Right cardiac atrium (tissue), 5 donors: ENCODE measurements around the gene OR2Y1. TPM values are rescaled to one million over a fixed set of nuclear protein-coding genes. Genes with fewer than 3 reads are reported as not detected.
"Not testable (repeated sequence)": the region's sequence is repeated elsewhere in the genome, so short reads cannot be mapped to it uniquely, and the experiment has no call there.

Experiments
- ATAC-seq, 2 donors: fragments of 200-7000 bp; cut with Tn5 transposase; one replicate each; pipeline versions ENCODE4 v1.8.0 to v1.9.1; 2020; ENCODE audit warnings: moderate library complexity in 2 of 2, mild to moderate bottlenecking in 1 of 2
- DNase-seq, 3 donors: peaks; one replicate each; pipeline ENCODE4 v3.0.0-alpha.2; 2020
- H3K27ac ChIP-seq: one replicate; pipeline ENCODE4 v1.5.1; 2013; ENCODE audit warnings: mild to moderate bottlenecking, low read length, control low read depth, moderate library complexity
- H3K27me3 ChIP-seq: one replicate; pipeline ENCODE4 v1.6.1; 2013; ENCODE audit not compliant: control insufficient read depth, insufficient read depth
- H3K4me1 ChIP-seq: one replicate; pipeline ENCODE4 v1.6.1; 2013; ENCODE audit warnings: low read length; ENCODE audit not compliant: control insufficient read depth, insufficient read depth
- H3K4me3 ChIP-seq: one replicate; pipeline ENCODE4 v1.5.1; 2013; ENCODE audit warnings: low read length, control low read depth
- H3K9me3 ChIP-seq: one replicate; pipeline ENCODE4 v1.6.1; 2013; ENCODE audit warnings: low read length; ENCODE audit not compliant: control insufficient read depth
- WGBS: extraction: QIAGEN DNeasy Blood & Tissue Kit; methylation state at CpG from one replicate; pipeline ENCODE4 v1.1.7; 2013; 5-methylcytosine and 5-hydroxymethylcytosine counted together
- intact Hi-C, 4 donors: fragments of 100-400 bp; cut with DNase I; formaldehyde crosslinking; loops; one replicate each; pipeline versions ENCODE4 v1.11.0 to v1.14.0; 2022 to 2023
- polyA plus RNA-seq: library from polyadenylated mRNA; stranded (reverse); fragments of 200-250 nt; gene quantifications from one replicate; pipeline ENCODE4 v1.2.3, GENCODE V29; 2013
- total RNA-seq, 4 donors: library from RNA; stranded (reverse); fragmentation: NEBNext Ultra II Directional; extraction: Animal tissue kit (Norgen Biotek cat#: 25700); gene quantifications; one replicate each; pipeline ENCODE4 v1.2.1, GENCODE V29; 2021
- donor health status: healthy with polysubstance abuse.
- donor health status: DM: no; HTN: yes; CAD: no.
- donor health status: DM: no; HTN: no; CAD: no.
- donor health status: DM: no; HTN: yes; CAD: no; lungs with severe emphysema.
- donor health status: DM: yes; HTN: yes; CAD: no.

OR2Y1 gene
- total and polyA plus RNA-seq, 5 donors, result not detected

GRCh38 chr5:180781900-180782326 is 42.1 kb upstream of the OR2Y1 start:
- H3K9me3 ChIP-seq, H3K4me3 ChIP-seq, DNase-seq, ATAC-seq, H3K27me3 ChIP-seq, H3K27ac ChIP-seq: not testable (repeated sequence)
- intact Hi-C loops, result loop anchor here in 3 of 4 donors (5.0 to 10.0 kb wide), 3 partner anchors 85 to 373 kb away; no protein-coding TSS in a partner anchor
- peaks cover 14% of the 10 kb centered on the region for H3K4me1 ChIP-seq
- 93% methylated on average over 14 of the region's 14 CpGs for WGBS

DNA sequence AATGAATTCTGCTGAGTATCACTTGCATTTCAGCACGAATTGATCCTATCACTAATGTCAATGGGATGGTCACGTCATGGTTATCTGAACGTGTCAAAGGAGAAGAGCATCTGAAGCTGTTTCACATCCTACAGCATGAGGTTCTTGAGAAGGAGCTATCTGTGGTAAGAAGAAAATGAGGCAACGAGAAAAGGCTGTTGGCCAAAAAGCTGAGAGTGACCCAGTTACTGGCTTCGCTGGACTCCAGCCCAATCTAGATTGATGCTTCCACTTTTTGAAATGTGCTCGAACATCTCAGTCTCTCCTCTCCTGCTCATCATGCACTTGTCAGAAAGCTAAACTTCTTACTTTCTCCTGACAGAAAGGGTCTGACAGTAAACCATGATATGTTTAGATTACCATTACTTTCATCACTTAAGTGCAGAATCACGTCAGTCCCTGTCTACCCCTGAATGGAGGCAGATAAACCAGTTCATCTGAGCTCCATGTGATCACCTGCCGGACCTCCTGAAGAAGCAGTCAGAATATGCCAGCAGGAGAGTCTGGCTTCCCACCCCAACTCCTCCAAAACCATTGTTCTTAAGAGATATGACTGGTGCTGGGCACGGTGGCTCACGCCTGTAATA is 40.2 kb upstream of the OR2Y1 start:
- no peak for ATAC-seq
- peaks cover under 1% of the 10 kb centered on the region for H3K4me1 ChIP-seq
- H3K9me3 ChIP-seq, result no peaks in the 10 kb centered on the region
- 57% methylated on average over 10 of the region's 10 CpGs for WGBS
- no peak overlapping the region for H3K4me3 ChIP-seq
- intact Hi-C loops, result loop anchor here in 3 of 4 donors (5.0 to 10.0 kb wide), 3 partner anchors 87 to 375 kb away; no protein-coding TSS in a partner anchor
- no peak for DNase-seq
- H3K27ac ChIP-seq, result no peak overlapping the region
- no peaks in the 10 kb centered on the region for H3K27me3 ChIP-seq

DNA sequence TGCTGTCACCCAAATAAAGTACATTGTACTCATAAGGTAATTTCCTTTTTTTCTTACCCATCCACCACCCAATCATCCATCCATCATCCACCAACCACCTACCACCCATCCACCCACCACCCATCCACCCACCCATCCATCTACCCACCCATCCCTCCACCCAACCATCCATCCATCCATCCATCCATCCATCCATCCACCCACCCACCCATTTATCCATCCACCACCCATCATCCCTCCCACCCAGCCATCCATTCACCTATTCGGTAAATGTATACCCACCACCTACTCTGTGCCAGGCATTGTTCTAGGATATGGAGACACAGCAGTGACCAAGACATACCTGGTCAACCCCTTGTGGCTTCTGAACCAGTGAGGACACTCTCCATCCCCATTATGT is 37.6 kb upstream of the OR2Y1 start:
- no peaks in the 10 kb centered on the region for H3K9me3 ChIP-seq
- no peak for ATAC-seq
- H3K4me3 ChIP-seq, result no peak overlapping the region
- WGBS, result 100% methylated on average over 1 of the region's 1 CpG
- intact Hi-C loops, result no loop called here
- no peaks in the 10 kb centered on the region for H3K27me3 ChIP-seq
- no peaks in the 10 kb centered on the region for H3K4me1 ChIP-seq
- no peak overlapping the region for H3K27ac ChIP-seq
- DNase-seq, result no peak

GRCh38 chr5:180776376-180776775 is 36.5 kb upstream of the OR2Y1 start:
- 97% methylated on average over 1 of the region's 1 CpG for WGBS
- Histone ChIP-seq H3K9me3 (no peaks in the 10 kb centered on the region), H3K4me1 (no peaks in the 10 kb centered on the region), H3K27ac (no peak overlapping the region), H3K27me3 (no peaks in the 10 kb centered on the region), H3K4me3 (no peak overlapping the region)
- DNase-seq (no peak), ATAC-seq (no peak)
- intact Hi-C loops, result no loop called here

DNA sequence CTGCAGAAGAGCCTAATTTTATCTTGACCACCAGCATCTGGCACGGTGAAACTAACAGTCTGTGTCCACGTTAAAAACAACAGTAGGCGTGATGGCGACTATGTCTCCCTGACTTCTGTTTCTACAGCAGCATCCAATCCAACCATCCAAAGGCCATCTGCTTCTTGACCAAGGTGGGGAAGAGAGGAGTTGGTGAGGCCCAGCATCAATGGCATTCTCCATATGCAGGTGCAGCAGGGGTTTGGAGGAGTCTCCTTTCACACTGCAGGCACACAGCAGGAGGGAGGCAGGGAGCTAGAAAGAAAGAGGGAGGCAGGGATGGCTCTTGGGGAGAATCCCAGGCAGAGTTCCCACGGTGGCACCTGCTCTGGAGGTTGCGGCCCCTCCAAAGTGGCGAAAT is 35.8 kb upstream of the OR2Y1 start:
- no peak for DNase-seq
- WGBS, result 92% methylated on average over 7 of the region's 7 CpGs
- H3K4me3 ChIP-seq, result no peak overlapping the region
- intact Hi-C loops, result no loop called here
- H3K9me3 ChIP-seq, result no peaks in the 10 kb centered on the region
- no peak overlapping the region for H3K27ac ChIP-seq
- no peak for ATAC-seq
- H3K4me1 ChIP-seq, result no peaks in the 10 kb centered on the region
- no peaks in the 10 kb centered on the region for H3K27me3 ChIP-seq

DNA sequence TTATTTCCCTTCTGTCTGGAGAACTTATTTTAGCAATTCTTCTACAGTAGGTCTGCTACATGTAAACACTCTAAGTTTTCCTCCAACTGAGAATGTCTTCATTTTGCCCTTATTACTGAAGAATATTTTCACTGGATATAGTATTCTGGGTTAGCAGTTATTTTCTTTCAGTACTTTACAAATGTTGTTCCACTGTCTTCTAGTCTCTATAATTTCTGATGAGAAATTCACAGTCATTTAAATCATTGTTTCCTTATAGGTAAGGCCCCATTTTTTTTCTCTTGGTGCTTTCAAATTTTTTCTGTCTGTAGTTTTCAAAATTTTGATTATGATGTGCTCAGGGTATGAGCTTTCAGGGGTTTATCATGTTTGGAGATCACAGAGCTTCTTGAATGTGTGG is 32.0 kb upstream of the OR2Y1 start:
- Histone ChIP-seq H3K4me3 (no peak overlapping the region), H3K9me3 (no peaks in the 10 kb centered on the region), H3K27ac (no peak overlapping the region), H3K27me3 (no peaks in the 10 kb centered on the region), H3K4me1 (no peaks in the 10 kb centered on the region)
- DNase-seq (no peak), ATAC-seq (no peak)
- intact Hi-C loops, result no loop called here

GRCh38 chr5:180769821-180770220 is 30.0 kb upstream of the OR2Y1 start:
- no peak overlapping the region for H3K4me3 ChIP-seq
- DNase-seq, result no peak
- ATAC-seq, result no peak
- H3K27ac ChIP-seq, result no peak overlapping the region
- H3K27me3 ChIP-seq, result no peaks in the 10 kb centered on the region
- H3K4me1 ChIP-seq, result no peaks in the 10 kb centered on the region
- no peaks in the 10 kb centered on the region for H3K9me3 ChIP-seq
- WGBS, result 84% methylated on average over 3 of the region's 3 CpGs
- intact Hi-C loops, result no loop called here

GRCh38 chr5:180755601-180756000 is 15.7 kb upstream of the OR2Y1 start:
- no peak for ATAC-seq
- 64% methylated on average over 2 of the region's 2 CpGs for WGBS
- intact Hi-C loops, result no loop called here

GRCh38 chr5:180744253-180744652 is 4.4 kb upstream of the OR2Y1 start:
- Histone ChIP-seq H3K4me1 (no peaks in the 10 kb centered on the region), H3K27ac (no peak overlapping the region), H3K9me3 (no peaks in the 10 kb centered on the region), H3K27me3 (no peaks in the 10 kb centered on the region), H3K4me3 (no peak overlapping the region)
- intact Hi-C loops, result no loop called here
- no peak for DNase-seq
- 64% methylated on average over 5 of the region's 5 CpGs for WGBS
- ATAC-seq, result no peak

More at GRCh38 chr5:180755601-180756000, 15.7 kb upstream of the OR2Y1 start:
- no peak for DNase-seq
- H3K27ac ChIP-seq, result no peak overlapping the region
- no peaks in the 10 kb centered on the region for H3K4me1 ChIP-seq
- H3K9me3 ChIP-seq, result peaks cover 5% of the 10 kb centered on the region
- no peaks in the 10 kb centered on the region for H3K27me3 ChIP-seq
- no peak overlapping the region for H3K4me3 ChIP-seq

DNA sequence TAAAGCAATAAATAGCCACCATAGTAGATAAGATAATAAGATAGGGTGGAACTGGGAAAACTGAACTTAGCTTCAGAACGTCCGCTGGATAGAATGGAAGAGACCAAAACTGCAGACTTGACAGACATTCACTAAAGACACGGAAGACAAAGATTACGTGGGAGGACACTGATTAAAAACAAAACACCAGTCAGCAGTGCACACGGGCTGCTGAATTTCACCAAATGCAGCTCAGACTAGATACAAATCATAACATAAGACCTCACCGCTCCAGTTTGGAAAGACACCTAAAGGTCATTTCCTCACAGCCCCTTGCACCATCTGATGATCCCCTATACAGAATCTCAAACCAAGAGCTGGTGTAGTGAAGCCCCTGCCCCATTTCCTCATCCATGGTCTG is 2.9 kb upstream of the OR2Y1 start:
- H3K27me3 ChIP-seq, result no peaks in the 10 kb centered on the region
- no peak overlapping the region for H3K27ac ChIP-seq
- DNase-seq (no peak), ATAC-seq (no peak)
- no peaks in the 10 kb centered on the region for H3K9me3 ChIP-seq
- intact Hi-C loops, result no loop called here
- WGBS, result 60% methylated on average over 6 of the region's 6 CpGs
- H3K4me1 ChIP-seq, result no peaks in the 10 kb centered on the region
- no peak overlapping the region for H3K4me3 ChIP-seq

DNA sequence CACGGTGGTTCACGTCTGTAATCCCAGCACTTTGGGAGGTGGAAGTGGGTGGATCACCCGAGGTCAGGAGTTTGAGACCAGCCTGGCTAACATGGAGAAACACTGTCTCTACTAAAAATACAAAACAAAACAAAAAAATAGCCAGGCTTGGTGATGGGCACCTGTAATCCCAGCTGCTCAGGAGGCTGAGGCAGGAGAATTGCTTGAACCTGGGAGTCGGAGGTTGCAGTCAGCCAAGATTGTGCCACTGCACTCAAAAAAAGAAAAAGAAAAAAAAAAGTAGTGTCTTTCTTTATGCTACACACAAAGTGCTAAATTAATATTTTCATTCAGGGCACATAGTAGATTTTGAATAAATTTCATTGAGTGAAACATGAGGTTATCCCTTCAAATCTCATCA is 1.1 kb upstream of the OR2Y1 start:
- H3K9me3 ChIP-seq, intact Hi-C loops, H3K27ac ChIP-seq, H3K4me3 ChIP-seq, ATAC-seq, DNase-seq, H3K27me3 ChIP-seq, H3K4me1 ChIP-seq: not testable (repeated sequence)
- WGBS, result 82% methylated on average over 4 of the region's 4 CpGs

- Histone ChIP-seq H3K27ac (no peak overlapping the region), H3K27me3 (no peaks in the 10 kb centered on the region), H3K4me1 (no peaks in the 10 kb centered on the region), H3K9me3 (no peaks in the 10 kb centered on the region), H3K4me3 (no peak overlapping the region)
- intact Hi-C loops, result no loop called here
- no peak for DNase-seq
- 89% methylated on average over 10 of the region's 10 CpGs for WGBS
- ATAC-seq, result no peak
Measured at GRCh38 chr5:180739271-180739670, 587 bp downstream of the OR2Y1 start.
